HL-60 (cell line): ENCODE data around the gene EXOC3L2.

Experiments
- CTCF ChIP-seq: IDR thresholded peaks from one replicate; pipeline ENCODE4 v1.5.1; 2011; ENCODE audit warnings: low read length, control low read depth, inconsistent platforms; ENCODE audit not compliant: insufficient read depth
- POLR2AphosphoS5 ChIP-seq: IDR thresholded peaks from 2 replicates; pipeline ENCODE4 v1.6.1; 2012; ENCODE audit warnings: low read depth

DNA sequence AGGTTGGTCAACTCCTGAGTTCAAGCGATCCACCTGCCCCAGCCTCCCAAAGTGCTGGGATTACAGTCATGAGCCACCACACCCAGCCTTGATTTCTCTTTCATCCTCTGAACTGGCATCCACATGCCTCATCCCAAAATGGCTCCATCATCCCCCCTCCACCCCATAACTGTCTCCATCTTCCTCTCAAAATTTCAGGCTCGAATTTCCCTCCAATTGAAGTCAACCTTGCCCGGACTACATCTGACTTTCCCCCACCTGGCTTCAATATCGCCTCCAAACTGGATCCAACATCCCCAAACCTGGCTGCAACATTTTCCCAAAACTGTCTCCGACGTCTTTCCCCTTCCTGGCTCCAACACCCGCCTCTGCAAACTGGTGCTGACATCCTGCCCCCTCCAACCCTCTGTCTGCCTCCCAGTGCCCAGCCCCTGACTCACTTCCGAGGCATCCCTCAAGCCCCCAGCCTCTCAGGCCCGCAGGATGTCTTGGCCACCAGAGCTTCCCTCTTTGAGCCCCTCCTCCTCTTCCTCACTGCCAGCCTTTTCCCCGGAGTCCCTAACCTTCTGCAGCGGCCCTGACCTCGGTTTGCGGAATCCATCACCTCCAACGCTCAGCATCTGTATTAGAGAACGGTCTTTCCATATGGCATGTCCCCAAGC lies 943 bp downstream of the EXOC3L2 start:
- TF ChIP-seq CTCF (no peak), POLR2AphosphoS5 (no peak)
